Type B pancreatic cell (in vitro differentiated cells): ENCODE results near the gene IRX4. TPM values are rescaled to one million over a fixed set of nuclear protein-coding genes. Genes with fewer than 3 reads are reported as not detected.

ENCODE experiments used
- DNase-seq: peaks from one replicate; pipeline ENCODE4 v3.0.0; 2021; ENCODE audit warnings: mixed read lengths; ENCODE audit not compliant: unreplicated experiment; ENCODE audit errors: extremely low spot score
- H3K27ac Mint-ChIP-seq: 2 replicates; pipeline ENCODE4 v1.8.0; 2021; ENCODE audit warnings: mild to moderate bottlenecking, mixed read lengths
- H3K27me3 Mint-ChIP-seq: 2 replicates; pipeline ENCODE4 v1.8.0; 2021; ENCODE audit warnings: mixed read lengths
- H3K36me3 Mint-ChIP-seq: 2 replicates; pipeline ENCODE4 v1.8.0; 2021; ENCODE audit warnings: mixed read lengths
- H3K4me1 Mint-ChIP-seq: one replicate; pipeline ENCODE4 v1.8.0; 2021; ENCODE audit warnings: mixed read lengths; ENCODE audit not compliant: unreplicated experiment
- H3K4me3 Mint-ChIP-seq: 2 replicates; pipeline ENCODE4 v1.8.0; 2021; ENCODE audit warnings: mild to moderate bottlenecking, mixed read lengths
- H3K9me3 Mint-ChIP-seq: 2 replicates; pipeline ENCODE4 v1.8.0; 2021; ENCODE audit warnings: mixed read lengths
- total RNA-seq: library from RNA; stranded (reverse); gene quantifications from 2 replicates; pipeline ENCODE4 v1.2.1, GENCODE V29; 2021; ENCODE audit warnings: low replicate concordance
- TF ChIP-seq, protein P1 (sequence below): fragments of 200-600 bp; sonication (generic); conservative IDR thresholded peaks from 2 replicates; pipeline ENCODE4 v1.5.0; 2021; ENCODE audit warnings: antibody characterized with exemption, mild to moderate bottlenecking

The IRX4 gene
- total RNA-seq, 1 donor from 2014 or later, result 1.6 TPM

DNA sequence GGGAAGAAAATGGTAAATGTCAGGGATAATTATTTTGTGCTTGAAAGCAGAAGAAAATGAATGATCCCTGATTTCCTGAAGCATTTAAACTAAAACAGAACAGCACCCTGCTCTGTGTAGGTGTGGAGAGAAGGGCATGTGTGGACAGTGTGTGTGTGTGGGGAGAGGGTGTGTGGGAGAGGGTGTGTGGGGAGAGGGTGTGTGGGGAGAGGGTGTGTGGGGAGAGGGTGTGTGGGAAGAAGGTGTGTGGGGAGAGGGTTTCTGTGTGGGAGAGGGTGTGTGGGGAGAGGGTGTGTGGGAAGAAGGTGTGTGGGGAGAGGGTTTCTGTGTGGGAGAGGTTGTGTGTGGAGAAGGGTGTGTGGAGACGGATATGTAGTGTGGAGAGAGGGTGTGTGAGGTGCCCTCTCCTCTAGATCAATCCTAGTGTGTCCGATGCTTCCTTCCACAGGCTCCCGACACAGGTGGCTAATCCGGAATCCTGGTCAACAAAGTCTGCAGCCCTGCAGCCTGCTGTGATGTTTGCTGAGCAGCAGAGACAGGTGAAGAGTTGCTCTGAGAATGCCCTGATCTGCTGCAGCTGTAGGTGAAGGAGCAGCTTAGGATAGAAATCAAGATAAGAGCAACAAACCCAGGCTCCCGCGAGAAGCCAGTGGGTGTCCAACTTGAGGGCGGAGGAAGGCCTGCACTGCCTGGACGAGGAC lies 15.5 kb downstream of the IRX4 start:
- Mint-ChIP-seq H3K4me3 (no peak overlapping the region), H3K36me3 (no peaks in the 10 kb centered on the region), H3K4me1 (peaks cover 4% of the 10 kb centered on the region), H3K9me3 (no peaks in the 10 kb centered on the region), H3K27ac (no peak overlapping the region), H3K27me3 (peaks cover 48% of the 10 kb centered on the region)
- TF ChIP-seq, protein P1, sequence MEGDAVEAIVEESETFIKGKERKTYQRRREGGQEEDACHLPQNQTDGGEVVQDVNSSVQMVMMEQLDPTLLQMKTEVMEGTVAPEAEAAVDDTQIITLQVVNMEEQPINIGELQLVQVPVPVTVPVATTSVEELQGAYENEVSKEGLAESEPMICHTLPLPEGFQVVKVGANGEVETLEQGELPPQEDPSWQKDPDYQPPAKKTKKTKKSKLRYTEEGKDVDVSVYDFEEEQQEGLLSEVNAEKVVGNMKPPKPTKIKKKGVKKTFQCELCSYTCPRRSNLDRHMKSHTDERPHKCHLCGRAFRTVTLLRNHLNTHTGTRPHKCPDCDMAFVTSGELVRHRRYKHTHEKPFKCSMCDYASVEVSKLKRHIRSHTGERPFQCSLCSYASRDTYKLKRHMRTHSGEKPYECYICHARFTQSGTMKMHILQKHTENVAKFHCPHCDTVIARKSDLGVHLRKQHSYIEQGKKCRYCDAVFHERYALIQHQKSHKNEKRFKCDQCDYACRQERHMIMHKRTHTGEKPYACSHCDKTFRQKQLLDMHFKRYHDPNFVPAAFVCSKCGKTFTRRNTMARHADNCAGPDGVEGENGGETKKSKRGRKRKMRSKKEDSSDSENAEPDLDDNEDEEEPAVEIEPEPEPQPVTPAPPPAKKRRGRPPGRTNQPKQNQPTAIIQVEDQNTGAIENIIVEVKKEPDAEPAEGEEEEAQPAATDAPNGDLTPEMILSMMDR, result no peak
- DNase-seq, result no peak

DNA sequence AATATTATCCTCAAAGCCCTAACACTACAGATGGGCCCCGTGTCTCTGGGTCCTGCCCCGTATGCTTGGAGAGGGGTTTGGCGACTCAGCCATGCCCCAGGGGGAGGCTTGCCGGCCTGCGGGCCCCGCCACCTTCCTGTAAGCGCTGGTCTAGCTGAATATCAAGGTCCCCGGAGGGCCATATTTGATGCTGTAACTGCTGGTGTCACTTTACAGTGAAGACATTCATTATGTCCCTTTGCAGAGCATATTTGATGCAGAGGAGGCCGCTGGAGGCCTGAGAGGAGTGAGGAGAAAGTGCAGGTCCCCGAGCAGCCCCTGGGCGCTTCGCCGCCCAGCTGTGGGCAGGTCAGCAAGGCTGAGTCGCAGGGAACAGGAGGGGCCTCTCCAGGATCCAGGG lies 16.8 kb downstream of the IRX4 start:
- Mint-ChIP-seq H3K9me3 (no peaks in the 10 kb centered on the region), H3K27ac (no peak overlapping the region), H3K4me1 (peaks cover 4% of the 10 kb centered on the region), H3K4me3 (no peak overlapping the region), H3K27me3 (peaks cover 48% of the 10 kb centered on the region), H3K36me3 (no peaks in the 10 kb centered on the region)
- no peak for DNase-seq
- TF ChIP-seq, protein P1, result no peak

DNA sequence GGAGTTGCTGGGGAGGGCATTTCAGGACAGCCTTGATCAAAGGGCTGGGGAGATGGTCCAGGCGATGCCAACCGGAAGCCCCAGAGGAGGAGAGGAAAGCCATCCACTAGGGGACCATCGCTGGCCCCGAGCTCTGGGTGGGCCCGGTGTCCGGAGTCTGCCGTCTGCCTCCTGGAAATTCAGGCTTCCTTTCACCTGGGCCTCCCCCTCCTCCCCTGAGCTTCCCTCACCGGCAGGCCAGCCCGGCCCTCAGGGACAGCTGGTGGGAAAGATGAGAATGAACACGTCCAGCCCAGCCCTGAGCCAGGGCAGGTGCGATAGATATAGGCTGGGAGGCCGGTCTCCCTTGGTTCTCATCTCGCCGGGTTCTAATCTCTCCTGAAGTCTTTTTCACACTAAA lies 17.2 kb downstream of the IRX4 start:
- Mint-ChIP-seq H3K27ac (no peak overlapping the region), H3K9me3 (no peaks in the 10 kb centered on the region), H3K27me3 (peaks cover 48% of the 10 kb centered on the region), H3K36me3 (no peaks in the 10 kb centered on the region), H3K4me3 (no peak overlapping the region), H3K4me1 (peaks cover 4% of the 10 kb centered on the region)
- DNase-seq, result no peak
- TF ChIP-seq, protein P1, result no peak

DNA sequence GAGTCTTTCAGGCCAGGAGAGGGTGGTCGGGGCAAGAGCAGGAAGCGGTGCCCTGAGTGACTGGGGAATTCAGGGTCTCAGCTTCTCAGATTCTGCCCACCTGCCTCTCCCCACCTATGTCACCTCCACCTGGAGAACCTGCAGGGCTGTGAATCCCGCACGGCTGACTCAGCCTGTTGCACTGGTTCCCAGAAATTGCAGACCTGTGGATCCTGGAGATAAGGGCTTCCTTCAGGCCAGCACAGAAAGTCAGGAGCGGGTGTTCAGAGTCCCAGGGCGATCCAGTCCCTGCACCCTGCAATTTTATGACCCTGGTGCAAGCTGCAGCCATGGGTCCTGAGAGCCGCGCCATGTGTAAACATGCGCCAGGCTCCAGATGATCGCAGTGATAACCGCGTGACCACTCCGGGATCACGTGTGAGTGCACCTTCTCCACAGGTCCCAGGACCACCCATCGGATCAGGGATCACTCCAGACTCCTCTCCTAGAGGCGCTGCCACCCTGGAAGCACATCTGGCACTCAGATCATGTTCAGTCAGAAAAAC lies 17.8 kb downstream of the IRX4 start:
- Mint-ChIP-seq H3K27me3 (peaks cover 48% of the 10 kb centered on the region), H3K36me3 (no peaks in the 10 kb centered on the region), H3K27ac (no peak overlapping the region), H3K4me3 (no peak overlapping the region), H3K4me1 (peaks cover 4% of the 10 kb centered on the region), H3K9me3 (no peaks in the 10 kb centered on the region)
- no peak for DNase-seq
- TF ChIP-seq, protein P1, result no peak

DNA sequence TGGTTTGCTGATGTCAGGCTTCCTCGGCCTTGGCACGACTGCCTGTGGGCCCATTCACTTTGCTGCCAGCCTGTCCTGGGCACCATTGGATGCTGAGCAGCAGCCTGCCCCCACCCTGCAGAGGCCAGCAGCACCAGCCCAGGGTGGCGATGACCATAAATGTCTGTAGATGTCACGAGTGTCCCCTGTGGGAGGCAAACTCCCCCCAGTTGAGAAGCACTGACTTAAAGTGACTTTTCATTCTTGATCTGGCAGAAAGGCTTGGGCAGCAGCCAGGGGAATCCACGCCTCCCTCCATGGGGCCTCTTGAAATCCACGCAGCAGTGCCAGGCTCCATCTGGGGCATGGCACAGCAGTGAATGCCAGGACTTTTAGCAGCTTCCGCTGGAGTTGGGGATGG lies 21.8 kb downstream of the IRX4 start:
- Mint-ChIP-seq H3K9me3 (no peaks in the 10 kb centered on the region), H3K27me3 (peaks cover 28% of the 10 kb centered on the region), H3K4me1 (no peaks in the 10 kb centered on the region), H3K4me3 (no peak overlapping the region), H3K27ac (no peak overlapping the region), H3K36me3 (no peaks in the 10 kb centered on the region)
- DNase-seq, result no peak
- TF ChIP-seq, protein P1, result no peak
